ENCODE measurements around the gene CHRND.

DNA sequence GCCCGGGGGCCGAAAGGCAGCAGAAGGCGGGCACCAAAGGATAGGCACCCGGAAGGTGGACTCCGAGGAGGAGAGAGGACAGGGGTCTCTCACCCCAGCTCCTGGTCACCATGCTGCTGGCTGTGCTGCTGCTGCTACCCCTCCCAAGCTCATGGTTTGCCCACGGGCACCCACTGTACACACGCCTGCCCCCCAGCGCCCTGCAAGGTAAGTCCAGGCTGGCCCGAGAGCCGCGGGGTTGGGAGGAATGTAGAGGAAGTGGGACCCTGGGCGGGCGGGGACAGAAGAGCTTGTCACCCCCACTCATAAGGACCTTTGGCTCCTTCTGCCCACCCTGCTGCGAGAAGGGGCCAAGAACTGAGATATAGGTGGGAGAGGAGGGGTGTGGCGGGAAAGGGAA lies 5.5 kb upstream of the CHRND start:
- TF ChIP-seq CTCF (IDR thresholded peaks at IDR 0.05) (no peak), POLR2A (IDR thresholded peaks at IDR 0.05) (no peak)

Measured in heart left ventricle (tissue), 13 donors.